NB4 (cell line): ENCODE measurements around the gene TMEM131L.

ENCODE experiments used
- CTCF ChIP-seq: IDR thresholded peaks from one replicate; pipeline ENCODE4 v1.5.1; 2012; ENCODE audit warnings: low read depth, low read length
- MYC ChIP-seq: IDR thresholded peaks from 2 replicates; pipeline ENCODE4 v1.6.1; 2011; ENCODE audit warnings: low read depth, low read length
- POLR2A ChIP-seq: IDR thresholded peaks from 2 replicates; pipeline ENCODE4 v1.6.1; 2011; ENCODE audit warnings: mild to moderate bottlenecking; ENCODE audit not compliant: insufficient read length; ENCODE audit errors: extremely low read depth

GRCh38 chr4:153629776-153630175 is 163.6 kb downstream of the TMEM131L start:
- no peak for TF ChIP-seq POLR2A
- TF ChIP-seq CTCF = no peak
- no peak for TF ChIP-seq MYC
